HG03575 (cell line): ENCODE results near the gene DDRGK1.
"Not testable (repeated sequence)": the region's sequence is repeated elsewhere in the genome, so short reads cannot be mapped to it uniquely, and the experiment has no call there.

ENCODE experiments used
- ATAC-seq: cut with Tn5 transposase; IDR thresholded peaks from one replicate; pipeline ENCODE4 v1.9.1; 2021; ENCODE audit not compliant: unreplicated experiment, insufficient number of reproducible peaks, low FRiP score; ENCODE audit errors: extremely low read depth

DDRGK1 gene

GRCh38 chr20:3157817-3158216, 46.7 kb downstream of the DDRGK1 start:
- no peak for ATAC-seq

- ATAC-seq: peak; percentile 36
Measured at GRCh38 chr20:3156811-3157619, 47.5 kb downstream of the DDRGK1 start.

GRCh38 chr20:3152057-3152644, 52.3 kb downstream of the DDRGK1 start:
- not testable (repeated sequence) for ATAC-seq

DNA sequence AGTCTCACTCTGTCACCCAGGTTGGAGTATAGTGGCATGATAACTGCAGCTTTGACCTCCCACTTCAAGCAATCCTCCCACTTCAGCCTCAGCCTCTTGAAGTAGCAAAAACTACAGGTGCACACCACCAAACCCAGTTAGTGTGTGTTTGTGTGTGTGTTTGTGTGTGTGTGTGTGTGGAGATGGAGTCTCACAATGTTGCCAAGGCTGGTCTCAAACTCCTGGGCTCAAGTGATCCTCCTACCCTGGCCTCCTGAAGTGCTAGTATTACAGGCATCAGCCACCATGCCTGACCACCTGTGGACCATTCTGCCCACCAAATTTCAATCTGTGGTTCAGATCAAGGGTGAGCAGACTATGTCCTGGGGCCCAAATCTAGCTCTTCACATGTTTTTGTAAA, 53.6 kb downstream of the DDRGK1 start:
- ATAC-seq: no peak

- no peak for ATAC-seq
Measured at GRCh38 chr20:3146732-3147341, 57.6 kb downstream of the DDRGK1 start.

DNA sequence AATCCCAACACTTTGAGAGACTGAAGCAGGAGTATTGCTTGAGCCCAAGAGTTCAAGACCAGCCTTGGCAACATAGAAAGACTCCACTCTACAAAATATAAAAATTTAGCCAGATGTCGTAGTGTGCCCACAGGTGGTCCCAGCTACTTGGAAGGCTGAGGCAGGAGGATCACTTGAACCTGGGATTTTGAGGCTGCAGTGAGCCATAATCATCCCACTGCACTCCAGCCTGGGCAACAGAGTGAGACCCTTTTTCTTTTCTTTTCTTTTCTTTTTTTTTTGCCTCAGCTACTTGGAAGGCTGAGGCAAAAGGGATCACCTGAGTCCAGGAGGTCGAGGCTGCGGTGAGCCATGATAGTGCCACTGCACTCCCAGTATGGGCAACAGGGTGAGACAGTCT, 62.7 kb downstream of the DDRGK1 start:
- ATAC-seq: no peak
